T1000 (cell line): ENCODE results near the gene MUC21.
"Not testable (repeated sequence)": the region's sequence is repeated elsewhere in the genome, so short reads cannot be mapped to it uniquely, and the experiment has no call there.

ENCODE experiments used
- DNase-seq: peaks from one replicate; lab custom pipeline; 2025; ENCODE audit warnings: mixed read lengths; lab: John Stamatoyannopoulos, UW

Gene MUC21

DNA sequence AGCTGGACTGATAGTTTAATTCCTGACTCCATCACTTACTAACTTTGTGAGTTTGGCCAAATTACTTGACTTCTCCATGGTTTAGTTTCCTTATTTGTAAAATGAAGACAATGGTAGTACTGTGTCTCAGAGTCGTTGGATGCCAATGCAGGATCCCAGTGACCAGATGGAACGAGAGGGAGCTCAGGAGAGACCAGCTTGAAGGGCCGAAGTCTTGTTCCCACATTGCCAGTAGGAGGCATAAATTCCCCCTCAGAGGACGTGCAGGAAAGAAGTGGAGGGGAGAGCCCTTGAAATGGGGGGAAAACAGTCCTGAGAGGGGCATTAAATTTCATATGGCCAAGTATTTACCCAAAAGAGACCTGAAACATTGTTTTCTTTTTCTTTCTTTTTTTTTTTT, 24.6 kb downstream of the MUC21 start:
- DNase-seq: no peak

DNA sequence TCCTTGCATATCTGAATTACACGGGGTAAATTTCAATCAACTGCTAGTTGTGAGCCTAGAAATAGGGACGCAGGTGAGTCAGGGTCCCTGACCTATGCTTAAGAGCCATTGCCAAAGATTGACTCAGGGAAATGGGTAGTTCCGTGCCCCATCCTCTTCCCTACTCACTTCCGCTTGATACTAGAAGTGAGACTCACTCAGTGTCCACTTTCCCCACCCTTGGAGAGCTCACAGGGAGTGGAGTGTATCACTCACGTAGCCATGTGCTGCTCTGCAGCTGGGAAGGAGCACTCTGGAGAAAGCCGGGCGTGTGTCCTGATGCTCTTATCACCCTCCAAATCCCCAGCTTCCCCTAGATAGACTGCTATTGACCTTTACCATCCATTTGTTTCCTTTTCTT, 26.2 kb downstream of the MUC21 start:
- no peak for DNase-seq

DNA sequence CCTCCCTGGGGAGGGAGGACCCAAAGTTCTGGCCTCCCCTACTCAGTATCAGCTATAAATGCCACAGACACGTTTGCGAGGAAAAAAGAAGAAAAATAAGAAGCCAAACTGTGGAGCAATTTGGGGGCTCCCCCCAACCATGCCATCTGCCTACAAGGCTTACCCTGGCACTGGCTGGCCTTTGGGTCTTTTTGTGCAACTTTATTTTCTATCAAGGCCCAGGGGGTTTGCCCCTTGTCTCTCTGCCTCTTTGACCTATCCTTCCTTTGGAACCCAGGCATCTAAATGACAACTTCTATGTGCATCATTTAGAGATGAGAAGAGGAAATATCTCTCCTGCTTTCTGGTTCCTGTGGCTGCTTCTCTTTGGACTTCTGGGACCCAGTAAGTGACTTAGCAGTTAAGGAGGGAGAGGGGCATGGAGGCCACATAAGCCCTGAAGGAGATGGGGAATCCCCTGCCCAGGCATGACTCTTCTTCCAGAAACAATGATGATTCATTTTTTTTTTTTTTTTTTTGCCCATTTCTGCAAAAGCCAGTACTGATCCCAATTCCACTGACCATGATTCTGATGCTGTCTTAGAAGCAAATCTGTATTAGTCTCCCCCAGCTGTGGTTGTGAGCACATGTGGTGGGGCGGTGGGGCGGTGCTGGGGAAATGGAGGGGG, 27.0 kb downstream of the MUC21 start, which contains the start of gene MUC22:
Gene MUC22 (plus strand): TSS at position 82 of the 668 bp plus-strand sequence. CDS start 233 bp downstream, at position 315.
- no peak for DNase-seq

GRCh38 chr6:31011153-31011552, 27.6 kb downstream of the MUC21 start:
- no peak for DNase-seq

- DNase-seq: no peak
These were observed 33.3 kb downstream of the MUC21 start for GRCh38 chr6:31016659-31017299.

DNA sequence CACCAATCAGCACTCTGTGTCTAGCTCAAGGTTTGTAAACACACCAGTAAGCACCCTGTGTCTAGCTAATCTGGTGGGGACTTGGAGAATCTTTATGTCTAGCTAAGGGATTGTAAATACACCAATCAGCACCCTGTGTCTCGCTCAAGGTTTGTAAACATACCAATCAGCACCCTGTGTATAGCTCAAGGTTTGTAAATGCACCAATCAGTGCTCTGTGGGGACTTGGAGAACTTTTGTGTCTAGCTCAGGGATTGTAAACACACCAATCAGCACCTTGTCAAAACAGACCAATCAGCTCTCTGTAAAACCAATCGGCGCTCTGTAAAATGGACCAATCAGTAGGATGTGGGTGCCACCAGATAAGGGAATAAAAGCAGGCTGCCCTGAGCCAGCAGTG, 33.9 kb downstream of the MUC21 start:
- DNase-seq: not testable (repeated sequence)

DNA sequence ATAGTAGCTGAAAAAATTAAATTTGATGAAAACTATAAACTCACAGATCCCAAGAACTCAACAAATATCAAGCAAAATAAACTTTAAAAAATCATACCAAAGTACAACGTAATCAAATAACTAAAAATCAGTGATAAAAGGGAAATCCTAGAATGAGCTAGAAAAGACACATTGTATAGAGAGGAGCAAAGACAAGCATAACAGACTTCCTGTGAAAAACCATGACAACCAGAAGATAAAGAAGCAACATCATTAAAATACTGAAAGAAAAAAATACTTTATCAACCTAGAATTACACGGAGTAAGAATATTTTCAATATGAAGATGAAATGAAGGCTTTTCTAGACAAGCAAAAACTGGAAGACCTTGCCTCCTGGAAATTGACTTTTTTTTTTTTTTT, 36.5 kb downstream of the MUC21 start:
- no peak for DNase-seq

DNA sequence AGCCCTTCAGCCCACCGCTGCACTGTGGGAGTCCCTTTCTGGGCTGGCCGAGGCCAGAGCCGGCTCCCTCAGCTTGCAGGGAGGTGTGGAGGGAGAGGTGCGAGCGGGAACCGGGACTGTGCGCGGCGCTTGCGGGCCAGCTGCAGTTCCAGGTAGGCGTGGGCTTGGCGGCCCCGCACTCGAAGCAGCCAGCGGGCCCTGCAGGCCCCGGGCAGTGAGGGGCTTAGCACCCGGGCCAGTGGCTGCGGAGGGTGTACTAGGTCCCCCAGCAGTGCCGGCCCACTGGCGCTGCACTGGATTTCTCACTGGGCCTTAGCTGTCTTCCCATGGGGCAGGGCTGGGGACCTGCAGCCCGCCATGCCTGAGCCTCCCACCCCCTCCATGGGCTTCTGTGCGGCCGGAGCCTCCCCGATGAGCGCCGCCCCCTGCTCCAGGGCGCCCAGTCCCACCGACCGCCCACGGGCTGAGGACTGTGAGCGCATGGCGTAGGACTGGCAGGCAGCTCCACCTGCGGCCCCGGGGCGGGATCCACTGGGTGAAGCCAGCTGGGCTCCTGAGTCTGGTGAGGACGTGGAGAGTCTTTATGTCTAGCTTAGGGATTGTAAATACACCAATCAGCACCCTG, 37.2 kb downstream of the MUC21 start:
- DNase-seq: not testable (repeated sequence)

- not testable (repeated sequence) for DNase-seq
These were observed 38.4 kb downstream of the MUC21 start for GRCh38 chr6:31021705-31022531.

GRCh38 chr6:31025595-31025994, 42.1 kb downstream of the MUC21 start:
- DNase-seq: no peak

GRCh38 chr6:31031095-31031494, 47.6 kb downstream of the MUC21 start:
- DNase-seq: no peak

DNA sequence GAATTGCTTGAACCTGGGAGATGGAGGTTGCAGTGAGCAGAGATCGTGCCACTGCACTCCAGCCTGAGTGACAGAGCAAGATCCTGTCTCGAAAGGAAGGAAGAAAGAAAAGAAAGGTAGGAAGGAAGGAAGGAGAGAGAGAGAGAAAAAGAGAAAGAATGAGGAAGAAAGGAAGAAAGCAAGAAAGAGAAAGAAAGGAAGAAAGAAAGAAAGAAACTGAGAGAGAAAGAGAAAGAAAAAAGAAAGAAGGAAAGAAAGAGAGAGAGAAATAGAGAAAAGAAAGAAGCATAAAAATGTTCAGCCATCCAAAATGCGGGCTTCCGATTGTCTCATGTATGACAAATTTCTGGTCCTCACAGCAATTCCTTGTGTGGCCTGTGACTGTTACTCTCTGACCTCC, 49.6 kb downstream of the MUC21 start:
- no peak for DNase-seq

DNA sequence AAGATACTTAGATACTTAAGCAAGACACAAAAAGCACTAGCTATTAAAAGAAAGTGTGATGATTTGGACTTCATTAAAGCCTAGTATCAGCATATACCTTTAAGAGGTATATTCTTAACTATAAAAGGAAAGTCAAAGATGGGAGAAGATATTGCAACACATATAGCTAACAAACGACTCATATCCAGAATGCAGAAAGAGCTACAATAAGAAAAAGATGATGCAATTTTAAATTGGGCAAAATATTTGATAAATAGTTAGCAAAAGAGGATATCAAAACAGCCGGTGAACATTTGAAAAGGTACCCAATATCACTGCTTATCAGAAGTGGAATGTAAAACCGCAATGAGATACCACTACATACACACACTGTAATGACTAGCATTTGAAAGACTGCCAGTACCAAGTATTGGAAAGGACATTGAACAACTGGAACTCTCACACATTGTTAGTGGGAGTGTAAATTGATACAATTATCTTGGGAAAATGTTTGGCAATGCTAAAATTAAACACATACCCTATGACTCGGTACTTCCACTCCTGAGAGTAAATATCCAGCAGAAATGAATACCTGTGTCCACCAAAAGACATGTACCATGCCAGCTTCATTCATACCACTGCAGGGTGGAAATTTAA, 52.5 kb downstream of the MUC21 start:
- no peak for DNase-seq

DNA sequence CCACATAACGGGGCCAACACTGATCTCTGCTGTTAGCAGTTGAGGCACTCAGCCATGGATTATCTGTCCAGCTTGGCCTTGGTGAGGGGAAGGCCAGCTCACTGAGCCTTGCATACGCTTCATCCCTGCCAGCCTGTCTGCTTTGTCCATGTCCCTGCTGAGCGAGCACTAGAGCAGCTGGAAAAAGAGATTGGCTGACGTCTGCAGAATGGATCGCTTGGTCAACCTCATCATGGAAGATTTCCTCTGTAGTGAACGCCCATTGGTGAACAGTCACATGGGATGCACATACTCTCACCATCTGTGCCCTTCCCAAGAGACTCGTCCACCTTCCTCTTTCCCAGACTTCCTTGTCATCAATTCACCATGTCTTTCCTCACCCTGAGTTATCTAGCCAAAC, 53.7 kb downstream of the MUC21 start:
- no peak for DNase-seq

- no peak for DNase-seq
These were observed 54.2 kb downstream of the MUC21 start for GRCh38 chr6:31037682-31038081.

DNA sequence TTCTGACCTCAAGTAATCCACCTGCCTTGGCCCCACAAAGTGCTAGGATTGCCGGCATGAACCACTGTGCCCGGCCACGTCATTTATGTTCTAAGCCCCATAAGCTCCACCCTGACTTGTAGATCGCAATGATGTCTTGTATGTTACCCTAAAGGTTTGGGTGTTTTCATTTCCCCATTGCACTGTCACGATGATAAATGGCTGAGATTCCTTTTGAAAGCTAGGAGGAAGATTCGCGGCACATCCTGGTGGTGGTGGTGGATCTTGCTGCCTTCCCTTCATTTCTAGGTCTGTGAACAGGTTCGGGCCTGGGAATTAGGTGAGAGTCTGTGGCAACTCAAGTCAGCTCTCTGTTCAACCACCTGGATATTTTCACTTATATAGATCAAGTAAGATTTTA, 55.0 kb downstream of the MUC21 start:
- no peak for DNase-seq
